H1 (cell line): ENCODE results near the gene ZMPSTE24. TPM values are rescaled to one million over a fixed set of nuclear protein-coding genes. Genes with fewer than 3 reads are reported as not detected.

ENCODE experiments used
- ATF3 ChIP-seq: IDR thresholded peaks from 2 replicates; pipeline ENCODE4 v1.6.1; 2011; ENCODE audit warnings: low read depth, mild to moderate bottlenecking, low read length; ENCODE audit not compliant: insufficient read depth
- BRCA1 ChIP-seq: IDR thresholded peaks from 2 replicates; pipeline ENCODE4 v1.6.1; 2012; ENCODE audit warnings: low read depth, low read length, improper control_type of control experiment
- EP300 ChIP-seq, 2 experiments: IDR thresholded peaks; 1 replicate in 1 of 2; 2 replicates in 1 of 2; pipeline ENCODE4 v1.6.1; 2011 to 2012; ENCODE audit warnings: low read depth in 2 of 2, low read length in 2 of 2, mild to moderate bottlenecking in 2 of 2, borderline replicate concordance in 1 of 2, inconsistent platforms in 1 of 2, moderate library complexity in 1 of 2
- GABPA ChIP-seq: IDR thresholded peaks from 2 replicates; pipeline ENCODE4 v1.6.1; 2011; ENCODE audit warnings: mild to moderate bottlenecking, low read length, moderate library complexity, borderline replicate concordance; ENCODE audit not compliant: insufficient read depth
- RNF2 ChIP-seq: fragments of 200-900, 300-1000 bp; sonication (generic); IDR thresholded peaks from 2 replicates; pipeline ENCODE4 v1.7.1; 2016; ENCODE audit warnings: borderline replicate concordance, low read depth, mild to moderate bottlenecking, antibody characterized with exemption, low read length; ENCODE audit not compliant: poor library complexity, severe bottlenecking; ENCODE audit errors: missing control alignments
- SIN3A ChIP-seq, 2 experiments: IDR thresholded peaks in 1 of 2; conservative IDR thresholded peaks in 1 of 2; 2 replicates each; pipeline ENCODE4 v1.6.1; 2011 to 2012; ENCODE audit warnings: low read length in 2 of 2, improper control_type of control experiment in 1 of 2, low read depth in 1 of 2, mild to moderate bottlenecking in 1 of 2
- SIRT6 ChIP-seq: IDR thresholded peaks from one replicate; pipeline ENCODE4 v1.7.1; 2012; ENCODE audit warnings: low read length, inconsistent platforms
- SIX5 ChIP-seq: IDR thresholded peaks from 2 replicates; pipeline ENCODE4 v1.6.1; 2011; ENCODE audit warnings: mild to moderate bottlenecking, low read depth, low read length
- SRF ChIP-seq: IDR thresholded peaks from 2 replicates; pipeline ENCODE4 v1.6.1; 2011; ENCODE audit warnings: mild to moderate bottlenecking, low read depth, low read length, moderate library complexity
- TAF1 ChIP-seq: IDR thresholded peaks from 2 replicates; pipeline ENCODE4 v1.6.1; 2011; ENCODE audit warnings: mild to moderate bottlenecking, low read depth, low read length
- polyA plus RNA-seq, 7 experiments: library from polyadenylated mRNA; depleted of rRNA in 3 of 7; stranded (reverse) in 5 of 7; unstranded in 2 of 7; fragments of >200 nt in 5 of 7; fragments of 200-250 nt in 2 of 7; gene quantifications; 1 replicate in 5 of 7; 2 replicates in 1 of 7; 4 replicates in 1 of 7; pipeline versions ENCODE4 v1.2.1 to v1.2.3, GENCODE V29; 2011 to 2013; ENCODE audit warnings: missing spikeins in 2 of 7, mixed read lengths in 2 of 7
- total RNA-seq: library from RNA; stranded (reverse); fragmentation: NEBNext Ultra II Directional; extraction: Animal tissue kit (Norgen Biotek cat#: 25700); gene quantifications from 2 replicates; pipeline ENCODE4 v1.2.1, GENCODE V29; 2021
- TF ChIP-seq, protein P1 (sequence below): IDR thresholded peaks from 2 replicates; pipeline ENCODE4 v1.6.1; 2012; ENCODE audit warnings: inconsistent platforms

ZMPSTE24 gene
- total and polyA plus RNA-seq, 2 of the 8 experiments (the other 6 are each of a cell fraction or from before 2014, with no cell fraction given), result 12.7 to 42.9 TPM

GRCh38 chr1:40221977-40222772 lies 35.9 kb upstream of the ZMPSTE24 start (continued):
- TF ChIP-seq EP300 (IDR thresholded peaks at IDR 0.05; ENCODE audit: borderline replicate concordance in 1 of 2, low read depth in 2 of 2, low read length in 2 of 2) (no peak), ATF3 (no peak), TAF1 (no peak), SIN3A (conservative IDR thresholded peaks at IDR 0.05 in 1 of 2, IDR thresholded peaks at IDR 0.05 in 1 of 2; ENCODE audit: low read depth in 1 of 2, low read length in 2 of 2) (no peak), RNF2 (no peak), SRF (no peak), BRCA1 (no peak), SIX5 (no peak), SIRT6 (no peak), GABPA (no peak)
- TF ChIP-seq, protein P1, sequence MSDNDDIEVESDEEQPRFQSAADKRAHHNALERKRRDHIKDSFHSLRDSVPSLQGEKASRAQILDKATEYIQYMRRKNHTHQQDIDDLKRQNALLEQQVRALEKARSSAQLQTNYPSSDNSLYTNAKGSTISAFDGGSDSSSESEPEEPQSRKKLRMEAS, result no peak
